CD1c-positive myeloid dendritic cell (primary cell): ENCODE data around the gene ITGA8.

ENCODE experiments used
- DNase-seq: peaks from one replicate; pipeline ENCODE4 v3.0.0-alpha.2; 2016; ENCODE audit errors: extremely low spot score

Gene ITGA8

DNA sequence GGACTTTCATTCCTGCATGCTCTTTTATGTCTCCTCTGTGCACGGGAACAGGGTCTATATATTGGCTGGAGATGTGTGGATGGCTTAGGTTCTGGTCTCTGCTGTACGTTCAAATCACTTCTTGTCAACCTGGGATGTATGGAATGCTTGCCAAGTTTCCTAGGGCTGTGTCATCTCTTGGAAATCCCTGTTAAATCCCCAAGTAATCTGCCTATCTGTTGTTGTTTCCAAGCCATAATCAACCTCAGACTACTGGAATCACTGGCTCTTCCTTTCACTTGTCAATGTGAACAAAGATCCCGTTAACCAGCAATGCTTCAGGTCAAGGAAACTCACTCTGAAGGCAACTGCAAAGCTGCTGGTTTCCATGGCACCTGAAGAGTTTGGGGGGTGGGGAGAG lies 255.3 kb downstream of the ITGA8 start:
- DNase-seq = no peak
